Natural killer cell (primary cell): ENCODE data around the gene STK32B. TPM values are rescaled to one million over a fixed set of nuclear protein-coding genes. Genes with fewer than 3 reads are reported as not detected.

Experiments
- ATAC-seq, 3 donors: fragments of 150-1000 bp in 2 of 3; fragments of 200-7000 bp in 1 of 3; cut with Tn5 transposase; 1 replicate in 1 of 3; 2 replicates in 2 of 3; pipeline ENCODE4 v1.10.0; 2021; ENCODE audit warnings: mild to moderate bottlenecking in 2 of 3, moderate library complexity in 2 of 3
- DNase-seq, 2 donors: peaks; one replicate each; pipeline versions ENCODE4 v3.0.0 to v3.0.0-alpha.2; 2013 to 2021; ENCODE audit warnings: mixed read lengths in 1 of 2
- H3K27ac ChIP-seq: one replicate; pipeline ENCODE4 v1.5.1; 2013; ENCODE audit warnings: mild to moderate bottlenecking, low read length
- H3K27me3 ChIP-seq: one replicate; pipeline ENCODE4 v1.6.1; 2013; ENCODE audit warnings: low read length; ENCODE audit not compliant: control insufficient read depth, insufficient read depth
- H3K36me3 ChIP-seq: one replicate; pipeline ENCODE4 v1.6.1; 2013; ENCODE audit warnings: low read length; ENCODE audit not compliant: control insufficient read depth, insufficient read depth
- H3K4me1 ChIP-seq: one replicate; pipeline ENCODE4 v1.6.1; 2013; ENCODE audit warnings: low read length; ENCODE audit not compliant: control insufficient read depth, insufficient read depth
- H3K4me3 ChIP-seq: one replicate; pipeline ENCODE4 v1.5.1; 2013; ENCODE audit warnings: low read length
- H3K9me3 ChIP-seq: one replicate; pipeline ENCODE4 v1.6.1; 2013; ENCODE audit warnings: low read length; ENCODE audit not compliant: control insufficient read depth, insufficient read depth
- H3K27ac Mint-ChIP-seq, 2 donors: one replicate each; pipeline ENCODE4 v1.8.0; 2022; ENCODE audit warnings: mild to moderate bottlenecking in 2 of 2, mixed read lengths in 2 of 2, moderate library complexity in 1 of 2
- H3K27me3 Mint-ChIP-seq, 2 donors: one replicate each; pipeline ENCODE4 v1.8.0; 2022; ENCODE audit warnings: low read depth in 2 of 2, mixed read lengths in 2 of 2
- H3K36me3 Mint-ChIP-seq: one replicate; pipeline ENCODE4 v1.8.0; 2022; ENCODE audit warnings: mixed read lengths
- H3K4me1 Mint-ChIP-seq, 2 donors: one replicate each; pipeline ENCODE4 v1.8.0; 2022; ENCODE audit warnings: mixed read lengths in 2 of 2
- H3K4me3 Mint-ChIP-seq: one replicate; pipeline ENCODE4 v1.8.0; 2022; ENCODE audit warnings: mild to moderate bottlenecking, moderate library complexity, mixed read lengths
- H3K9me3 Mint-ChIP-seq, 2 donors: one replicate each; pipeline ENCODE4 v1.8.0; 2022; ENCODE audit warnings: mixed read lengths in 2 of 2
- WGBS: methylation state at CpG from one replicate; pipeline ENCODE4 v1.1.7; 2013; ENCODE audit warnings: missing lambda C conversion rate; ENCODE audit not compliant: insufficient coverage; 5-methylcytosine and 5-hydroxymethylcytosine counted together
- intact Hi-C: fragments of 100-400 bp; cut with micrococcal nuclease; formaldehyde crosslinking; loops from one replicate; pipeline ENCODE4 v1.14.2; 2022
- total RNA-seq, 4 donors: library from RNA; stranded (reverse); fragments of 120-200 nt in 1 of 4; gene quantifications; one replicate each; pipeline versions ENCODE4 v1.2.3 to v1.2.4, GENCODE V29; 2013 to 2022
- TF ChIP-seq, protein P1 (sequence below): fragments of 200-600 bp; IDR thresholded peaks from one replicate; pipeline ENCODE4 v1.8.0; 2022; ENCODE audit warnings: antibody characterized with exemption

STK32B gene
- total RNA-seq, 3 donors from 2014 or later (not counting 1 experiment from before 2014, with no cell fraction given): 0.32 to 0.33 TPM; not detected in 1

DNA sequence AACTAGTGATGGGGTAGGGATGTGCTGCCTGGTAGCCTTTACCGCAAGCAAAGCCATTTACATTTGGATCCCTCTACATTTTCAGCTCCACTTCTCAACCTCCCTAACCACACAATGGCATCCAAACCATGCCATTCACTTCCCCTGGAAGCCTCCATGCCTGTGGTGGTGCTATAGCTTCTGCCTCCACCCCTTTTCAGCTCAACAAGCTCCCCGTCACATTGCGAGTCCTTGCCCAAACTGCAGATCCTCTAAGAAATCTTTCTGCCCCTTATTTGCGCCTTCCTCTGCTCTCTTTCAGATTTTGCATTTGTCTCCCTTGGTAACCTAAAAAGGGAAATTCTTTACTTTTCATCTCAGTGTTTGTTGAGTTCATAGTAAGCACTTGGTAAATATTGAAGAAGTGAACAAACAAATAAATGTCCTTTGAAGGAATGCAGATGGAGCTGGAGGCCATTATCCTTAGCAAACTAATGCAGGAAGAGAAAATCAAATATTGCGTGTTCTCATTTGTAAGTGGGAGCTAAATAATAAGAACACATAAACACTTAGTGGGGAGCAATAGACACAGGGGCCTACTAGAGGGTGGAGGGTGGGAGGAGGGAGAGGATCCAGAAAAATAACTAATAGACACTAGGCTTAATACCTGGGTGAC lies 38.9 kb upstream of the STK32B start:
- H3K36me3 ChIP-seq: no peaks in the 10 kb centered on the region
- no peaks in the 10 kb centered on the region for H3K36me3 Mint-ChIP-seq
- H3K4me1 ChIP-seq: no peaks in the 10 kb centered on the region
- ATAC-seq (no peak), DNase-seq (no peak)
- no peaks in the 10 kb centered on the region for H3K4me1 Mint-ChIP-seq
- H3K27me3 Mint-ChIP-seq: peaks cover 20 to 62% of the 10 kb centered on the region in 2 donors
- 97% methylated on average over 5 of the region's 5 CpGs for WGBS
- H3K9me3 Mint-ChIP-seq: no peaks in the 10 kb centered on the region
- no peaks in the 10 kb centered on the region for H3K9me3 ChIP-seq
- no peak overlapping the region for H3K4me3 Mint-ChIP-seq
- H3K27ac ChIP-seq: no peak overlapping the region
- no peaks in the 10 kb centered on the region for H3K27me3 ChIP-seq
- TF ChIP-seq, protein P1, sequence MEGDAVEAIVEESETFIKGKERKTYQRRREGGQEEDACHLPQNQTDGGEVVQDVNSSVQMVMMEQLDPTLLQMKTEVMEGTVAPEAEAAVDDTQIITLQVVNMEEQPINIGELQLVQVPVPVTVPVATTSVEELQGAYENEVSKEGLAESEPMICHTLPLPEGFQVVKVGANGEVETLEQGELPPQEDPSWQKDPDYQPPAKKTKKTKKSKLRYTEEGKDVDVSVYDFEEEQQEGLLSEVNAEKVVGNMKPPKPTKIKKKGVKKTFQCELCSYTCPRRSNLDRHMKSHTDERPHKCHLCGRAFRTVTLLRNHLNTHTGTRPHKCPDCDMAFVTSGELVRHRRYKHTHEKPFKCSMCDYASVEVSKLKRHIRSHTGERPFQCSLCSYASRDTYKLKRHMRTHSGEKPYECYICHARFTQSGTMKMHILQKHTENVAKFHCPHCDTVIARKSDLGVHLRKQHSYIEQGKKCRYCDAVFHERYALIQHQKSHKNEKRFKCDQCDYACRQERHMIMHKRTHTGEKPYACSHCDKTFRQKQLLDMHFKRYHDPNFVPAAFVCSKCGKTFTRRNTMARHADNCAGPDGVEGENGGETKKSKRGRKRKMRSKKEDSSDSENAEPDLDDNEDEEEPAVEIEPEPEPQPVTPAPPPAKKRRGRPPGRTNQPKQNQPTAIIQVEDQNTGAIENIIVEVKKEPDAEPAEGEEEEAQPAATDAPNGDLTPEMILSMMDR: no peak
- no peak overlapping the region for H3K27ac Mint-ChIP-seq
- no peak overlapping the region for H3K4me3 ChIP-seq
- intact Hi-C loops: no loop called here

DNA sequence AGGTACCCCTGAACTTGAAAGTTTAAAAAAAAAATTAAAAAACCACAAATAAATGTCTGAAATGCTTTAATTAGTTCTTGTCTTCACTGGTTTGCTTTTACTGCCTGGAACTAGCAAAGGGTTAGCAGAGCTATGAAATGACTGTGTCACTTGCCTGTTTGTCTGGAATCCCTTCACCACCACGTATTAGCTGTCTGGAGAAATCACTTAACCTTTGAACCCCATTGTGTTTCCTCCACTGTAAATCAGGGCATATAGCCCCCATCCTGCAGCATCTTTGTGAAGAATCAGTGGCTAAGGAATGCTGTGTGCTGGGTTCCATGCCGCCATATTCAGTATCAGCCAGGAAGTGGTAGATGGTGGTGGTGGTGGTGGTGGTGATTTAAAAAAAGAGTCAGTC lies 38.3 kb upstream of the STK32B start:
- intact Hi-C loops: no loop called here
- WGBS: 49% methylated on average over 2 of the region's 2 CpGs
- Mint-ChIP-seq H3K4me3 (no peak overlapping the region), H3K36me3 (no peaks in the 10 kb centered on the region), H3K27ac (no peak overlapping the region), H3K4me1 (peaks cover 2 to 3% of the 10 kb centered on the region in 2 donors), H3K27me3 (peaks cover 20 to 58% of the 10 kb centered on the region in 2 donors), H3K9me3 (no peaks in the 10 kb centered on the region)
- Histone ChIP-seq H3K4me3 (no peak overlapping the region), H3K36me3 (no peaks in the 10 kb centered on the region), H3K4me1 (no peaks in the 10 kb centered on the region), H3K9me3 (no peaks in the 10 kb centered on the region), H3K27ac (no peak overlapping the region), H3K27me3 (no peaks in the 10 kb centered on the region)
- ATAC-seq (no peak), DNase-seq (no peak)
- TF ChIP-seq, protein P1: no peak

DNA sequence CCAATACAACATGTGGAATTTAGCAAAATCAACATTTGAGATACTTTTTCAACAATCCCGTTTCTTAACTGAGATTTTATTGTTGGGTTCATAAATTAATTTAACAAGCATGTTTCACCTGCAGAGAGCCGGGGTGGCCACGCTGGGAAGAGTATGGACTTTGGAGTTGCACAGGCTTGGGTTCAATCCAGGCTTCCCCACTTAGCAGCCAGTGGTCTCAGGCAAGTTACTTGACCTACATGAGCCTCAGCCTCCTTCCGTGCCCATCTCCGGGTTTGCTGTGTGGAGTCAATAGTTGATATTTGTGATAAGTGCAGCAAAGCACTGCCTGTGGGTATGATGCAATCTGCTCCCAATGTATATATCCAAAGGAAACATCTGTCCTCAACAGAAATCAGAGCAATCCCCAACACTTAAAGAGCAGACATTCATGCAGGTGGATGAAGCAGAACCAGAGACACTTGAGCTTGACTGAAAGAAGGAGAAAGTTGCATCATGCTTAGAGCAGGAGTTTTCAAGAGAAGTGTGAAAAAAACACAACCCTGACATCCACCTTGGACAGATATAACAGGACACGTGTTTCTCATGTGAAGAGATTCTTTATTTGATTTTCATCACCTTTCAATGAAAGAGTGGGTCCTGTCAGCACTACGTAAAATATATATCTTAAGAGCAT lies 37.1 kb upstream of the STK32B start:
- no peak overlapping the region for H3K27ac ChIP-seq
- 42% methylated on average over 4 of the region's 7 CpGs for WGBS
- DNase-seq (no peak), ATAC-seq (no peak)
- H3K27me3 ChIP-seq: no peaks in the 10 kb centered on the region
- Mint-ChIP-seq H3K27me3 (peaks cover 18 to 46% of the 10 kb centered on the region in 2 donors), H3K4me3 (no peak overlapping the region), H3K36me3 (no peaks in the 10 kb centered on the region), H3K4me1 (peaks cover 11 to 12% of the 10 kb centered on the region in 2 donors), H3K9me3 (no peaks in the 10 kb centered on the region), H3K27ac (no peak overlapping the region)
- H3K4me1 ChIP-seq: peaks cover 6% of the 10 kb centered on the region
- no peaks in the 10 kb centered on the region for H3K36me3 ChIP-seq
- H3K4me3 ChIP-seq: no peak overlapping the region
- no peaks in the 10 kb centered on the region for H3K9me3 ChIP-seq
- TF ChIP-seq, protein P1: no peak
- intact Hi-C loops: no loop called here
